Measurements from ENCODE around the gene TTC39B. TPM values are rescaled to one million over a fixed set of nuclear protein-coding genes. Genes with fewer than 3 reads are reported as not detected.

TTC39B gene
- total RNA-seq, 1 donor from 2014 or later: 46.9 TPM

GRCh38 chr9:15137089-15137488 is 169.9 kb downstream of the TTC39B start:
- Histone ChIP-seq H3K4me3 (no peak overlapping the region), H3K4me1 (no peaks in the 10 kb centered on the region), H3K27ac (no peak overlapping the region), H3K36me3 (no peaks in the 10 kb centered on the region), H3K9me3 (no peaks in the 10 kb centered on the region), H3K27me3 (no peaks in the 10 kb centered on the region)
- no peak for TF ChIP-seq CTCF (IDR thresholded peaks at IDR 0.05)
- no peak for DNase-seq
- intact Hi-C loops (cut with DNase I): no loop called here
- ATAC-seq: no peak

- TF ChIP-seq CTCF (IDR thresholded peaks at IDR 0.05): no peak
- Histone ChIP-seq H3K9me3 (no peaks in the 10 kb centered on the region), H3K4me1 (no peaks in the 10 kb centered on the region), H3K36me3 (no peaks in the 10 kb centered on the region), H3K27me3 (no peaks in the 10 kb centered on the region), H3K4me3 (no peak overlapping the region), H3K27ac (no peak overlapping the region)
- DNase-seq (no peak), ATAC-seq (no peak)
- intact Hi-C loops (cut with DNase I): no loop called here
Observed at GRCh38 chr9:15136646-15137045, 170.4 kb downstream of the TTC39B start.

GRCh38 chr9:15135164-15135792 is 171.7 kb downstream of the TTC39B start:
- no peak for DNase-seq
- intact Hi-C loops (cut with DNase I): no loop called here
- Histone ChIP-seq H3K27me3 (no peaks in the 10 kb centered on the region), H3K4me3 (no peak overlapping the region), H3K36me3 (no peaks in the 10 kb centered on the region), H3K27ac (no peak overlapping the region), H3K4me1 (no peaks in the 10 kb centered on the region), H3K9me3 (no peaks in the 10 kb centered on the region)
- TF ChIP-seq CTCF (IDR thresholded peaks at IDR 0.05): peak; percentile 96
- ATAC-seq: peak; percentile 93

GRCh38 chr9:15133488-15133887 is 173.5 kb downstream of the TTC39B start:
- Histone ChIP-seq H3K9me3 (no peaks in the 10 kb centered on the region), H3K27ac (no peak overlapping the region), H3K36me3 (no peaks in the 10 kb centered on the region), H3K4me1 (no peaks in the 10 kb centered on the region), H3K27me3 (no peaks in the 10 kb centered on the region), H3K4me3 (no peak overlapping the region)
- intact Hi-C loops (cut with DNase I): no loop called here
- DNase-seq (no peak), ATAC-seq (no peak)
- no peak for TF ChIP-seq CTCF (IDR thresholded peaks at IDR 0.05)

- DNase-seq: no peak
- Histone ChIP-seq H3K27ac (no peak overlapping the region), H3K4me1 (no peaks in the 10 kb centered on the region), H3K36me3 (no peaks in the 10 kb centered on the region), H3K9me3 (no peaks in the 10 kb centered on the region), H3K27me3 (no peaks in the 10 kb centered on the region), H3K4me3 (no peak overlapping the region)
- no peak for TF ChIP-seq CTCF (IDR thresholded peaks at IDR 0.05)
- intact Hi-C loops (cut with DNase I): no loop called here
- ATAC-seq: peak; percentile 64
Observed at GRCh38 chr9:15132091-15132490, 174.9 kb downstream of the TTC39B start.

- DNase-seq: no peak
- Histone ChIP-seq H3K36me3 (no peaks in the 10 kb centered on the region), H3K27ac (no peak overlapping the region), H3K4me1 (no peaks in the 10 kb centered on the region), H3K27me3 (no peaks in the 10 kb centered on the region), H3K9me3 (no peaks in the 10 kb centered on the region), H3K4me3 (no peak overlapping the region)
- TF ChIP-seq CTCF (IDR thresholded peaks at IDR 0.05): no peak
- intact Hi-C loops (cut with DNase I): no loop called here
- no peak for ATAC-seq
Observed at GRCh38 chr9:15131094-15131493, 175.9 kb downstream of the TTC39B start.
